Liver (tissue), 9 donors: Measurements from ENCODE around the gene INTS6. TPM values are rescaled to one million over a fixed set of nuclear protein-coding genes. Genes with fewer than 3 reads are reported as not detected.

Experiments
- DNase-seq: peaks from one replicate; pipeline ENCODE4 v3.0.0-alpha.2; 2017; ENCODE audit warnings: low spot score
- H3K27ac ChIP-seq, 2 donors: one replicate each; pipeline ENCODE4 v1.7.0; 2013; ENCODE audit warnings: inconsistent platforms in 2 of 2, low read length in 2 of 2, control low read depth in 1 of 2, low read depth in 1 of 2, mild to moderate bottlenecking in 1 of 2
- H3K27me3 ChIP-seq, 4 donors: one replicate each; pipeline versions ENCODE4 v1.6.1 to v1.7.0; 2013; ENCODE audit warnings: low read length in 3 of 4, inconsistent platforms in 1 of 4, mild to moderate bottlenecking in 1 of 4, moderate library complexity in 1 of 4; ENCODE audit not compliant: control insufficient read depth in 4 of 4, insufficient read depth in 4 of 4
- H3K36me3 ChIP-seq, 4 donors: one replicate each; pipeline versions ENCODE4 v1.6.1 to v1.7.0; 2013; ENCODE audit warnings: low read length in 3 of 4, mild to moderate bottlenecking in 3 of 4, low read depth in 1 of 4, moderate library complexity in 1 of 4; ENCODE audit not compliant: control insufficient read depth in 4 of 4, insufficient read depth in 3 of 4
- H3K4me1 ChIP-seq, 4 donors: one replicate each; pipeline versions ENCODE4 v1.6.1 to v1.7.0; 2013; ENCODE audit warnings: low read length in 3 of 4, mild to moderate bottlenecking in 3 of 4, moderate library complexity in 1 of 4; ENCODE audit not compliant: control insufficient read depth in 4 of 4, insufficient read depth in 4 of 4
- H3K4me3 ChIP-seq, 3 donors: one replicate each; pipeline versions ENCODE4 v1.6.1 to v1.7.0; 2013; ENCODE audit warnings: low read length in 3 of 3, control low read depth in 1 of 3, low read depth in 1 of 3, mild to moderate bottlenecking in 1 of 3
- H3K9ac ChIP-seq, 2 donors: one replicate each; pipeline ENCODE4 v1.7.0; 2013; ENCODE audit warnings: low read length in 2 of 2, mild to moderate bottlenecking in 2 of 2, moderate library complexity in 2 of 2, control low read depth in 1 of 2, low read depth in 1 of 2
- H3K9me3 ChIP-seq, 4 donors: one replicate each; pipeline versions ENCODE4 v1.6.1 to v1.7.0; 2013; ENCODE audit warnings: low read length in 3 of 4; ENCODE audit not compliant: control insufficient read depth in 4 of 4
- ATF3 ChIP-seq: IDR thresholded peaks from 2 replicates; pipeline ENCODE4 v1.6.1; 2016; ENCODE audit warnings: antibody characterized with exemption
- EGR1 ChIP-seq, 2 donors: IDR thresholded peaks; 2 replicates each; pipeline ENCODE4 v1.6.1; 2016 to 2018; ENCODE audit warnings: antibody characterized with exemption in 2 of 2, low read depth in 2 of 2
- FOXA1 ChIP-seq: IDR thresholded peaks from 2 replicates; pipeline ENCODE4 v1.6.1; 2016; ENCODE audit warnings: antibody characterized with exemption
- FOXA2 ChIP-seq: IDR thresholded peaks from 2 replicates; pipeline ENCODE4 v1.6.1; 2016; ENCODE audit warnings: antibody characterized with exemption
- GABPA ChIP-seq, 2 donors: IDR thresholded peaks in 1 of 2; conservative IDR thresholded peaks in 1 of 2; 2 replicates each; pipeline ENCODE4 v1.6.1; 2016; ENCODE audit warnings: antibody characterized with exemption in 2 of 2, mild to moderate bottlenecking in 1 of 2, moderate library complexity in 1 of 2
- HNF4A ChIP-seq, 2 donors: conservative IDR thresholded peaks; 2 replicates each; pipeline ENCODE4 v1.6.1; 2016; ENCODE audit warnings: antibody characterized with exemption in 2 of 2, mild to moderate bottlenecking in 2 of 2
- HNF4G ChIP-seq: IDR thresholded peaks from 2 replicates; pipeline ENCODE4 v1.6.1; 2016; ENCODE audit warnings: antibody characterized with exemption
- JUND ChIP-seq, 2 donors: IDR thresholded peaks; 2 replicates each; pipeline ENCODE4 v1.6.1; 2016; ENCODE audit warnings: antibody characterized with exemption in 2 of 2
- MAX ChIP-seq: IDR thresholded peaks from 2 replicates; pipeline ENCODE4 v1.6.1; 2016; ENCODE audit warnings: antibody characterized with exemption
- NR2F2 ChIP-seq: IDR thresholded peaks from 2 replicates; pipeline ENCODE4 v1.6.1; 2016; ENCODE audit warnings: antibody characterized with exemption
- RAD21 ChIP-seq, 2 donors: IDR thresholded peaks; 2 replicates each; pipeline ENCODE4 v1.6.1; 2016; ENCODE audit warnings: antibody characterized with exemption in 2 of 2, mild to moderate bottlenecking in 2 of 2
- REST ChIP-seq: IDR thresholded peaks from 2 replicates; pipeline ENCODE4 v1.6.1; 2016; ENCODE audit warnings: antibody characterized with exemption, mild to moderate bottlenecking
- RXRA ChIP-seq, 2 donors: IDR thresholded peaks; 2 replicates each; pipeline ENCODE4 v1.6.1; 2017 to 2018; ENCODE audit warnings: antibody characterized with exemption in 2 of 2, mild to moderate bottlenecking in 1 of 2
- SP1 ChIP-seq: IDR thresholded peaks from 2 replicates; pipeline ENCODE4 v1.6.1; 2018; ENCODE audit warnings: antibody characterized with exemption, mild to moderate bottlenecking
- TAF1 ChIP-seq: conservative IDR thresholded peaks from 2 replicates; pipeline ENCODE4 v1.6.1; 2016; ENCODE audit warnings: antibody characterized with exemption, mild to moderate bottlenecking
- YY1 ChIP-seq: IDR thresholded peaks from 2 replicates; pipeline ENCODE4 v1.6.1; 2016; ENCODE audit warnings: antibody characterized with exemption, mild to moderate bottlenecking
- ZBTB33 ChIP-seq: IDR thresholded peaks from 2 replicates; pipeline ENCODE4 v1.6.1; 2016; ENCODE audit warnings: antibody characterized with exemption
- WGBS: extraction: QIAGEN DNeasy Blood & Tissue Kit; methylation state at CpG from one replicate; pipeline ENCODE4 v1.1.7; 2013; 5-methylcytosine and 5-hydroxymethylcytosine counted together
- polyA plus RNA-seq, 2 donors: library from polyadenylated mRNA; stranded (reverse) in 1 of 2; unstranded in 1 of 2; fragments of 200-250 nt in 1 of 2; fragments of >200 nt in 1 of 2; fragmentation: Nextera tagmentation in 1 of 2; extraction: Ambion mirVana in 1 of 2; gene quantifications; one replicate each; pipeline versions ENCODE4 v1.2.1 to v1.2.3, GENCODE V29; 2013 to 2015
- total RNA-seq, 2 donors: library from RNA; depleted of rRNA; stranded (reverse); fragments of >200 nt; gene quantifications; one replicate each; pipeline ENCODE4 v1.2.3, GENCODE V29; 2014
- TF ChIP-seq, protein P1 (sequence below): fragments of 150-350 bp; IDR thresholded peaks from 2 replicates; pipeline ENCODE4 v1.5.1; 2017; ENCODE audit warnings: improper control_type of control experiment, low read depth, low read length; ENCODE audit not compliant: missing input control
- donor health status: healthy.
- donor health status: healthy.
- donor health status: healthy.
- donor health status: healthy.
- donor health status: healthy.

Gene INTS6
- total and polyA plus RNA-seq, 4 donors, result 11.4 to 61.4 (median 18.8) TPM

GRCh38 chr13:51321836-51322235 lies 131.0 kb downstream of the INTS6 start:
- Histone ChIP-seq H3K9me3 (no peaks in the 10 kb centered on the region), H3K9ac (no peak overlapping the region), H3K4me3 (no peak overlapping the region), H3K27me3 (no peaks in the 10 kb centered on the region), H3K27ac (no peak overlapping the region), H3K36me3 (no peaks in the 10 kb centered on the region), H3K4me1 (no peaks in the 10 kb centered on the region)
- TF ChIP-seq GABPA (IDR thresholded peaks at IDR 0.05 in 1 of 2, conservative IDR thresholded peaks at IDR 0.05 in 1 of 2), result no peak
- no peak for TF ChIP-seq ZBTB33
- no peak for TF ChIP-seq SP1
- no peak for TF ChIP-seq RXRA (IDR thresholded peaks at IDR 0.05)
- TF ChIP-seq RAD21 (IDR thresholded peaks at IDR 0.05), result no peak
- TF ChIP-seq JUND (IDR thresholded peaks at IDR 0.05), result no peak
- no peak for TF ChIP-seq REST
- TF ChIP-seq, protein P1, sequence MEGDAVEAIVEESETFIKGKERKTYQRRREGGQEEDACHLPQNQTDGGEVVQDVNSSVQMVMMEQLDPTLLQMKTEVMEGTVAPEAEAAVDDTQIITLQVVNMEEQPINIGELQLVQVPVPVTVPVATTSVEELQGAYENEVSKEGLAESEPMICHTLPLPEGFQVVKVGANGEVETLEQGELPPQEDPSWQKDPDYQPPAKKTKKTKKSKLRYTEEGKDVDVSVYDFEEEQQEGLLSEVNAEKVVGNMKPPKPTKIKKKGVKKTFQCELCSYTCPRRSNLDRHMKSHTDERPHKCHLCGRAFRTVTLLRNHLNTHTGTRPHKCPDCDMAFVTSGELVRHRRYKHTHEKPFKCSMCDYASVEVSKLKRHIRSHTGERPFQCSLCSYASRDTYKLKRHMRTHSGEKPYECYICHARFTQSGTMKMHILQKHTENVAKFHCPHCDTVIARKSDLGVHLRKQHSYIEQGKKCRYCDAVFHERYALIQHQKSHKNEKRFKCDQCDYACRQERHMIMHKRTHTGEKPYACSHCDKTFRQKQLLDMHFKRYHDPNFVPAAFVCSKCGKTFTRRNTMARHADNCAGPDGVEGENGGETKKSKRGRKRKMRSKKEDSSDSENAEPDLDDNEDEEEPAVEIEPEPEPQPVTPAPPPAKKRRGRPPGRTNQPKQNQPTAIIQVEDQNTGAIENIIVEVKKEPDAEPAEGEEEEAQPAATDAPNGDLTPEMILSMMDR, result no peak
- whole genome bisulfite sequencing, result 82% methylated on average over 2 of the region's 2 CpGs
- no peak for DNase-seq

DNA sequence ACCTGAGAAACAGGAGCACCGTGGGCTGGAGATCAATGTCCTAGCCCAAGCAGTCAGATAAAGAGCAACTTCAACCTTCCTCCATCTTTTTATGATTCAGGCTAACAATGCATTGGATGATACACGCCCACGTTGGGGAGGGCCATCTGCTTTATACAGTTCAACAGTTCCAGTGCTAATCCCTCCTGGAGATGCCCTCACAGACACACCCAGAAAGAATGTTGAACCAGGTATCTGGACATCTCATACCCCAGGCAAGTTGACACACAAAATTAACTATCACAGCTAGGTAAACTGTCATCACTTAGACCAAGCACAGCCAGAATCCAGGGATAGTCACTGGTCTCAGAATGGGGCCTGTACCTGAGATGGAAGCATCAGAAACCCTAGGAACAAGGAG lies 134.0 kb downstream of the INTS6 start:
- Histone ChIP-seq H3K36me3 (no peaks in the 10 kb centered on the region), H3K9ac (no peak overlapping the region), H3K27ac (no peak overlapping the region), H3K27me3 (no peaks in the 10 kb centered on the region), H3K4me1 (no peaks in the 10 kb centered on the region), H3K4me3 (no peak overlapping the region), H3K9me3 (no peaks in the 10 kb centered on the region)
- no peak for DNase-seq
- WGBS, result 88% methylated on average over 3 of the region's 3 CpGs
- no peak for TF ChIP-seq HNF4A (conservative IDR thresholded peaks at IDR 0.05)
- TF ChIP-seq RAD21 (IDR thresholded peaks at IDR 0.05), result no peak
- TF ChIP-seq ZBTB33, result no peak
- TF ChIP-seq RXRA (IDR thresholded peaks at IDR 0.05), result no peak
- no peak for TF ChIP-seq HNF4G
- no peak for TF ChIP-seq REST
- no peak for TF ChIP-seq JUND (IDR thresholded peaks at IDR 0.05)
- TF ChIP-seq TAF1, result no peak
- no peak for TF ChIP-seq FOXA1
- no peak for TF ChIP-seq MAX
- TF ChIP-seq SP1, result no peak
- no peak for TF ChIP-seq GABPA (IDR thresholded peaks at IDR 0.05 in 1 of 2, conservative IDR thresholded peaks at IDR 0.05 in 1 of 2)
- no peak for TF ChIP-seq NR2F2
- TF ChIP-seq EGR1 (IDR thresholded peaks at IDR 0.05; ENCODE audit: low read depth in 2 of 2), result no peak
- TF ChIP-seq YY1, result no peak
- no peak for TF ChIP-seq FOXA2
- no peak for TF ChIP-seq ATF3
